HL-60 (cell line): ENCODE results near the gene ANKRD33B.

Experiments
- DNase-seq, 2 experiments: peaks; one replicate each; pipeline ENCODE4 v3.0.0-alpha.2; 2010 to 2020; ENCODE audit warnings: low read depth in 1 of 2, low spot score in 1 of 2
- H3K27ac ChIP-seq: fragments of 250-450 bp; sonication (Bioruptor Pico); replicated peaks from 2 replicates; pipeline ENCODE4 v1.5.1; 2020; ENCODE audit warnings: mild to moderate bottlenecking, moderate library complexity
- H3K27me3 ChIP-seq: fragments of 250-450 bp; sonication (Bioruptor Pico); 2 replicates; pipeline ENCODE4 v1.5.1; 2021; ENCODE audit warnings: mild to moderate bottlenecking, moderate library complexity; ENCODE audit not compliant: insufficient read depth, poor library complexity, severe bottlenecking
- H3K4me3 ChIP-seq: replicated peaks from 2 replicates; pipeline ENCODE4 v1.5.1; 2011; ENCODE audit warnings: mild to moderate bottlenecking, control low read depth, low read length; ENCODE audit not compliant: insufficient read depth
- CTCF ChIP-seq: IDR thresholded peaks from one replicate; pipeline ENCODE4 v1.5.1; 2011; ENCODE audit warnings: low read length, control low read depth, inconsistent platforms; ENCODE audit not compliant: insufficient read depth
- GABPA ChIP-seq: IDR thresholded peaks from 2 replicates; pipeline ENCODE4 v1.6.1; 2012; ENCODE audit warnings: low read depth
- POLR2AphosphoS5 ChIP-seq: IDR thresholded peaks from 2 replicates; pipeline ENCODE4 v1.6.1; 2012; ENCODE audit warnings: low read depth
- REST ChIP-seq: IDR thresholded peaks from 2 replicates; pipeline ENCODE4 v1.6.1; 2012; ENCODE audit warnings: low read depth; ENCODE audit not compliant: insufficient replicate concordance
- SPI1 ChIP-seq: IDR thresholded peaks from 2 replicates; pipeline ENCODE4 v1.6.1; 2012; ENCODE audit warnings: low read depth, mild to moderate bottlenecking, borderline replicate concordance

The ANKRD33B gene

GRCh38 chr5:10562201-10563109, 1.4 kb upstream of the ANKRD33B start:
- Histone ChIP-seq H3K27ac (no peak overlapping the region; the same call in 1 of the 2 replicates), H3K27me3 (no peaks in the 10 kb centered on the region), H3K4me3 (no peak overlapping the region)
- no peak for TF ChIP-seq GABPA
- peak; percentile 77 for TF ChIP-seq SPI1
- peak in 1 of 2 experiments; percentile 48 for DNase-seq

- no peak for TF ChIP-seq CTCF
- TF ChIP-seq REST: no peak
- TF ChIP-seq GABPA: no peak
- no peak for TF ChIP-seq POLR2AphosphoS5
- TF ChIP-seq SPI1: no peak
- H3K4me3 ChIP-seq: peak overlapping the region; percentile 95
- H3K27me3 ChIP-seq: no peaks in the 10 kb centered on the region
- H3K27ac ChIP-seq: peak overlapping the region; percentile 73
- DNase-seq: peak in 1 of 2 experiments; percentile 36
These were observed 543 bp upstream of the ANKRD33B start for GRCh38 chr5:10563110-10563944.

GRCh38 chr5:10564838-10565784, 1.2 kb downstream of the ANKRD33B start:
- Histone ChIP-seq H3K27me3 (no peaks in the 10 kb centered on the region), H3K27ac (peak overlapping the region; percentile 91), H3K4me3 (peak overlapping the region; percentile 95)
- no peak for DNase-seq
- TF ChIP-seq CTCF (no peak), SPI1 (no peak), REST (no peak), GABPA (no peak), POLR2AphosphoS5 (peak; percentile 12; the same call in 1 of the 2 replicates)
